H1 (cell line): ENCODE measurements around the gene ARID3B. TPM values are rescaled to one million over a fixed set of nuclear protein-coding genes. Genes with fewer than 3 reads are reported as not detected.

ENCODE experiments used
- CTCF ChIA-PET: fragments of 300-600 bp; sonication (Branson Sonifier 250); formaldehyde crosslinking; loops from one replicate; lab custom pipeline; 2021; ENCODE audit not compliant: partially characterized antibody; lab: Charles Lee
- POLR2A ChIA-PET: fragments of 300-600 bp; sonication (Branson Sonifier 250); formaldehyde crosslinking; loops from one replicate; lab custom pipeline; 2021; ENCODE audit warnings: inconsistent platforms; ENCODE audit not compliant: partially characterized antibody; lab: Charles Lee
- DNase-seq, 2 experiments: peaks; one replicate each; pipeline versions ENCODE4 v3.0.0 to v3.0.0-alpha.2; 2010 to 2022; ENCODE audit warnings: low spot score in 2 of 2, low read depth in 1 of 2, mixed read lengths in 1 of 2
- FAIRE-seq: peaks from 2 replicates; lab custom pipeline; 2011; peaks lifted over from hg19 to GRCh38; lab: Jason Lieb, UNC
- H2AFZ ChIP-seq: 2 replicates; pipeline ENCODE4 v1.8.1; 2012; ENCODE audit warnings: low read length, inconsistent platforms
- H2AK5ac ChIP-seq: 2 replicates; pipeline ENCODE4 v1.6.1; 2013; ENCODE audit warnings: low read depth, low read length
- H2BK120ac ChIP-seq: replicated peaks from 2 replicates; pipeline ENCODE3; 2013; ENCODE audit warnings: low read depth, low read length, inconsistent platforms
- H2BK12ac ChIP-seq: 2 replicates; pipeline ENCODE4 v1.6.1; 2013; ENCODE audit warnings: low read depth, low read length
- H2BK15ac ChIP-seq: 2 replicates; pipeline ENCODE4 v1.6.1; 2013; ENCODE audit warnings: low read length
- H2BK20ac ChIP-seq: 2 replicates; pipeline ENCODE4 v1.6.1; 2013; ENCODE audit warnings: low read length
- H2BK5ac ChIP-seq: 2 replicates; pipeline ENCODE4 v1.6.1; 2013; ENCODE audit warnings: low read depth, low read length
- H3K14ac ChIP-seq: 2 replicates; pipeline ENCODE4 v1.6.1; 2013; ENCODE audit warnings: inconsistent platforms; ENCODE audit not compliant: insufficient read length
- H3K18ac ChIP-seq: 2 replicates; pipeline ENCODE4 v1.6.1; 2013; ENCODE audit warnings: low read length; ENCODE audit errors: extremely low read depth
- H3K23ac ChIP-seq: 2 replicates; pipeline ENCODE4 v1.6.1; 2013; ENCODE audit warnings: inconsistent platforms; ENCODE audit not compliant: insufficient read length
- H3K23me2 ChIP-seq: 2 replicates; pipeline ENCODE4 v1.6.1; 2013; ENCODE audit warnings: low read depth, low read length
- H3K27ac ChIP-seq: 2 replicates; pipeline ENCODE4 v1.6.1; 2011; ENCODE audit warnings: low read depth, low read length, inconsistent platforms
- H3K27me3 ChIP-seq, 4 experiments: replicated peaks in 1 of 4; 1 replicate in 1 of 4; 2 replicates in 3 of 4; pipeline versions ENCODE4 v1.6.1 to v1.8.1; 2011 to 2013; ENCODE audit warnings: low read length in 3 of 4, mild to moderate bottlenecking in 3 of 4, inconsistent platforms in 2 of 4, mixed read lengths in 2 of 4, moderate library complexity in 1 of 4; ENCODE audit not compliant: control insufficient read depth in 3 of 4, insufficient read depth in 3 of 4; ENCODE audit errors: extremely low read depth in 1 of 4
- H3K36me3 ChIP-seq, 4 experiments: 2 replicates each; pipeline versions ENCODE4 v1.6.1 to v1.8.1; 2011 to 2013; ENCODE audit warnings: mild to moderate bottlenecking in 4 of 4, low read length in 3 of 4, moderate library complexity in 2 of 4, control low read depth in 1 of 4, inconsistent platforms in 1 of 4; ENCODE audit not compliant: insufficient read depth in 4 of 4, control insufficient read depth in 2 of 4
- H3K4ac ChIP-seq: replicated peaks from 2 replicates; pipeline ENCODE3; 2013; ENCODE audit warnings: low read length, low read depth, mixed read lengths, inconsistent platforms; ENCODE audit not compliant: insufficient read length
- H3K4me1 ChIP-seq, 4 experiments: replicated peaks in 1 of 4; 1 replicate in 1 of 4; 2 replicates in 3 of 4; pipeline versions ENCODE4 v1.6.1 to v1.8.1; 2011 to 2013; ENCODE audit warnings: low read length in 3 of 4, inconsistent platforms in 2 of 4, mixed read lengths in 1 of 4; ENCODE audit not compliant: insufficient read depth in 4 of 4, control insufficient read depth in 3 of 4
- H3K4me2 ChIP-seq, 2 experiments: 2 replicates each; pipeline versions ENCODE4 v1.6.1 to v1.8.1; 2011 to 2013; ENCODE audit warnings: low read depth in 2 of 2, low read length in 2 of 2, control low read depth in 1 of 2, inconsistent platforms in 1 of 2, mild to moderate bottlenecking in 1 of 2; ENCODE audit not compliant: insufficient read depth in 1 of 2
- H3K4me3 ChIP-seq, 4 experiments: fragments of 200-600, 300-600 bp in 1 of 4; sonication (generic), shearing (Covaris generic), sonication (Bioruptor Twin) in 1 of 4; 2 replicates each; pipeline versions ENCODE4 v1.5.1 to v1.8.1; 2011 to 2016; ENCODE audit warnings: low read length in 4 of 4, low read depth in 3 of 4, control low read depth in 2 of 4, inconsistent platforms in 2 of 4, mild to moderate bottlenecking in 2 of 4, mixed read lengths in 1 of 4, moderate library complexity in 1 of 4; ENCODE audit not compliant: insufficient read depth in 2 of 4; ENCODE audit errors: extremely low read depth in 1 of 4
- H3K56ac ChIP-seq: replicated peaks from 2 replicates; pipeline ENCODE3; 2013; ENCODE audit warnings: low read depth, mild to moderate bottlenecking, mixed read lengths, low read length, inconsistent platforms; ENCODE audit not compliant: insufficient read length
- H3K79me1 ChIP-seq: 2 replicates; pipeline ENCODE4 v1.6.1; 2013; ENCODE audit warnings: low read depth, low read length, control low read depth
- H3K79me2 ChIP-seq, 2 experiments: 2 replicates each; pipeline versions ENCODE4 v1.6.1 to v1.8.1; 2012 to 2013; ENCODE audit warnings: low read length in 2 of 2, mild to moderate bottlenecking in 2 of 2, inconsistent platforms in 1 of 2; ENCODE audit not compliant: insufficient read depth in 2 of 2, control insufficient read depth in 1 of 2
- H3K9ac ChIP-seq, 4 experiments: replicated peaks in 1 of 4; 1 replicate in 1 of 4; 2 replicates in 3 of 4; pipeline versions ENCODE4 v1.6.1 to v1.8.1; 2011 to 2013; ENCODE audit warnings: low read depth in 3 of 4, low read length in 3 of 4, control low read depth in 2 of 4, mild to moderate bottlenecking in 2 of 4, moderate library complexity in 2 of 4, inconsistent platforms in 1 of 4; ENCODE audit errors: extremely low read depth in 1 of 4
- H3K9me3 ChIP-seq, 2 experiments: 2 replicates each; pipeline versions ENCODE4 v1.6.1 to v1.8.1; 2012 to 2013; ENCODE audit warnings: mild to moderate bottlenecking in 2 of 2, moderate library complexity in 2 of 2, control low read depth in 1 of 2, inconsistent platforms in 1 of 2, low read depth in 1 of 2, low read length in 1 of 2, mixed read lengths in 1 of 2; ENCODE audit not compliant: insufficient read depth in 2 of 2
- H4K20me1 ChIP-seq, 2 experiments: replicated peaks in 1 of 2; 2 replicates each; pipeline versions ENCODE3 to v1.8.1; 2011 to 2013; ENCODE audit warnings: inconsistent platforms in 2 of 2, low read length in 2 of 2, mild to moderate bottlenecking in 1 of 2; ENCODE audit not compliant: insufficient read depth in 2 of 2, control insufficient read depth in 1 of 2
- H4K5ac ChIP-seq: 2 replicates; pipeline ENCODE4 v1.6.1; 2013; ENCODE audit warnings: low read length, low read depth, mixed read lengths, inconsistent platforms; ENCODE audit not compliant: insufficient read length
- H4K8ac ChIP-seq: 2 replicates; pipeline ENCODE4 v1.8.0; 2013; ENCODE audit warnings: mild to moderate bottlenecking, moderate library complexity, low read length, inconsistent platforms; ENCODE audit not compliant: insufficient read depth; ENCODE audit errors: extremely low read depth
- H4K91ac ChIP-seq: replicated peaks from 2 replicates; pipeline ENCODE3; 2013; ENCODE audit warnings: low read length, mixed read lengths, inconsistent platforms; ENCODE audit not compliant: insufficient read length
- EGR1 ChIP-seq: IDR thresholded peaks from 2 replicates; pipeline ENCODE4 v1.6.1; 2011; ENCODE audit warnings: low read depth, low read length, borderline replicate concordance
- JUND ChIP-seq: IDR thresholded peaks from 2 replicates; pipeline ENCODE4 v1.6.1; 2011; ENCODE audit warnings: mild to moderate bottlenecking, improper control_type of control experiment, low read length
- MAFK ChIP-seq: IDR thresholded peaks from 2 replicates; pipeline ENCODE4 v1.6.1; 2012; ENCODE audit warnings: low read depth, mild to moderate bottlenecking, improper control_type of control experiment, low read length
- NRF1 ChIP-seq: IDR thresholded peaks from 2 replicates; pipeline ENCODE4 v1.6.1; 2011; ENCODE audit warnings: mild to moderate bottlenecking, low read depth, low read length, improper control_type of control experiment
- POLR2A ChIP-seq, 2 experiments: IDR thresholded peaks; 1 replicate in 1 of 2; 2 replicates in 1 of 2; pipeline ENCODE4 v1.6.1; 2011; ENCODE audit warnings: low read depth in 2 of 2, low read length in 2 of 2, mild to moderate bottlenecking in 2 of 2; ENCODE audit errors: control extremely low read depth in 1 of 2
- TEAD4 ChIP-seq: IDR thresholded peaks from 2 replicates; pipeline ENCODE4 v1.6.1; 2012; ENCODE audit warnings: low read depth, low read length, inconsistent platforms, mixed read lengths
- WGBS, 2 experiments: shearing (Covaris generic) in 1 of 2; methylation state at CpG; one replicate each; pipeline versions ENCODE4 v1.1.6 to v1.1.7; 2013 to 2015; ENCODE audit warnings: low lambda C conversion rate in 2 of 2, mixed read lengths in 2 of 2, inconsistent platforms in 1 of 2, low coverage in 1 of 2, missing lambda C conversion rate in 1 of 2; ENCODE audit not compliant: insufficient replicate concordance in 2 of 2, insufficient coverage in 1 of 2, insufficient read length in 1 of 2; ENCODE audit errors: extremely low coverage in 1 of 2, missing lambda C conversion rate in 1 of 2; 5-methylcytosine and 5-hydroxymethylcytosine counted together
- polyA plus RNA-seq, 7 experiments: library from polyadenylated mRNA; depleted of rRNA in 3 of 7; stranded (reverse) in 5 of 7; unstranded in 2 of 7; fragments of >200 nt in 5 of 7; fragments of 200-250 nt in 2 of 7; gene quantifications; 1 replicate in 5 of 7; 2 replicates in 1 of 7; 4 replicates in 1 of 7; pipeline versions ENCODE4 v1.2.1 to v1.2.3, GENCODE V29; 2011 to 2013; ENCODE audit warnings: missing spikeins in 2 of 7, mixed read lengths in 2 of 7
- total RNA-seq: library from RNA; stranded (reverse); fragmentation: NEBNext Ultra II Directional; extraction: Animal tissue kit (Norgen Biotek cat#: 25700); gene quantifications from 2 replicates; pipeline ENCODE4 v1.2.1, GENCODE V29; 2021

ARID3B gene
- total and polyA plus RNA-seq, 2 of the 8 experiments (the other 6 are each of a cell fraction or from before 2014, with no cell fraction given) = 81.0 to 115 TPM

GRCh38 chr15:74551714-74552113 is 10.7 kb downstream of the ARID3B start:
- FAIRE-seq = no peak

More at GRCh38 chr15:74551714-74552113, 10.7 kb downstream of the ARID3B start:
- Histone ChIP-seq H3K18ac (no peak overlapping the region), H3K79me2 (peaks cover 12 to 86% of the 10 kb centered on the region in 2 experiments), H4K5ac (no peak overlapping the region), H3K79me1 (peaks cover 11% of the 10 kb centered on the region), H2BK20ac (no peak overlapping the region), H4K8ac (no peak overlapping the region), H2BK12ac (no peak overlapping the region), H2BK5ac (no peak overlapping the region), H3K4ac (no peak overlapping the region), H3K4me1 (peaks cover 0 to under 1% (median 0%) of the 10 kb centered on the region in 4 experiments; a peak in 1 of 7 replicates), H4K91ac (no peak overlapping the region), H2AFZ (no peak overlapping the region), H3K23me2 (no peaks in the 10 kb centered on the region), H3K4me3 (no peak overlapping the region), H3K4me2 (no peak overlapping the region), H4K20me1 (peaks cover 14 to 23% of the 10 kb centered on the region in 2 experiments), H3K9ac (no peak overlapping the region), H3K27ac (no peak overlapping the region), H2BK120ac (no peak overlapping the region), H3K27me3 (no peaks in the 10 kb centered on the region), H3K36me3 (peaks cover 13 to 55% (median 27%) of the 10 kb centered on the region in 4 experiments), H3K23ac (no peak overlapping the region), H3K56ac (no peak overlapping the region), H2BK15ac (no peak overlapping the region), H3K14ac (no peak overlapping the region), H2AK5ac (no peak overlapping the region), H3K9me3 (no peaks in the 10 kb centered on the region)
- ChIA-PET CTCF (interaction anchor here (0.5 to 1.1 kb wide), 2 partner anchors 50 to 947 kb away, joined by 3 read pairs; no protein-coding TSS in a partner anchor), POLR2A (interaction anchor here (1.2 to 3.2 kb wide), 7 partner anchors 11 to 46 kb away, joined by 4 to 21 read pairs (median 5); partner anchors contain the start of gene ARID3B)
- WGBS, 2 experiments = 74% methylated on average over 3 of the region's 3 CpGs; no CpG with 5 or more reads in 1 of the 2 experiments
- DNase-seq = no peak
- no peak for TF ChIP-seq TEAD4
- no peak for TF ChIP-seq NRF1
- TF ChIP-seq JUND = no peak
- no peak for TF ChIP-seq EGR1
- TF ChIP-seq POLR2A (IDR thresholded peaks at IDR 0.05; ENCODE audit: control extremely low read depth in 1 of 2, low read depth in 2 of 2, low read length in 2 of 2) = no peak
- no peak for TF ChIP-seq MAFK
